K562 (cell line): Measurements from ENCODE around the gene PXN. TPM values are rescaled to one million over a fixed set of nuclear protein-coding genes. Genes with fewer than 3 reads are reported as not detected.

Source experiments
- ARID3A ChIP-seq: IDR thresholded peaks from 2 replicates; pipeline ENCODE4 v1.6.1; 2012; ENCODE audit warnings: low read depth, low read length, improper control_type of control experiment, borderline replicate concordance
- BRD9 ChIP-seq: fragments of 450-650 bp; IDR thresholded peaks from 2 replicates; pipeline ENCODE4 v1.6.1; 2018; ENCODE audit warnings: low read depth; ENCODE audit not compliant: partially characterized antibody
- DPF2 ChIP-seq: fragments of 450-650 bp; IDR thresholded peaks from 2 replicates; pipeline ENCODE4 v1.6.1; 2016
- FOXA3 ChIP-seq, 2 experiments: fragments of 450-650 bp in 1 of 2; sonication (generic) in 1 of 2; formaldehyde crosslinking; IDR thresholded peaks in 1 of 2; conservative IDR thresholded peaks in 1 of 2; 2 replicates each; pipeline versions ENCODE4 v1.4.0 to v1.8.0; 2020 to 2022; ENCODE audit warnings: mild to moderate bottlenecking in 2 of 2, missing genetic modification reagents in 1 of 2
- LARP7 ChIP-seq: fragments of 450-650 bp; IDR thresholded peaks from 2 replicates; pipeline ENCODE4 v1.6.1; 2016
- NONO ChIP-seq, 2 experiments: fragments of 200-400 bp in 1 of 2; fragments of 450-650 bp in 1 of 2; formaldehyde crosslinking in 1 of 2; IDR thresholded peaks; 2 replicates each; pipeline ENCODE4 v1.6.1; 2017; ENCODE audit warnings: low read depth in 2 of 2, mild to moderate bottlenecking in 2 of 2, moderate library complexity in 2 of 2, low read length in 1 of 2
- PHF8 ChIP-seq: fragments of 200-600 bp; sonication (generic); IDR thresholded peaks from 2 replicates; pipeline ENCODE4 v1.6.1; 2012; ENCODE audit warnings: mixed run types, mild to moderate bottlenecking, inconsistent platforms, low read length, moderate library complexity, borderline replicate concordance
- PREB ChIP-seq: sonication (generic); formaldehyde crosslinking; IDR thresholded peaks from 2 replicates; pipeline ENCODE4 v1.8.1; 2023; ENCODE audit warnings: mild to moderate bottlenecking, missing genetic modification reagents
- SNAPC5 ChIP-seq: fragments of 250-450 bp; sonication (Bioruptor Pico); IDR thresholded peaks from 2 replicates; pipeline ENCODE4 v1.8.0; 2021; ENCODE audit warnings: moderate library complexity, mild to moderate bottlenecking, inconsistent platforms
- SOX6 ChIP-seq: fragments of 450-650 bp; IDR thresholded peaks from 2 replicates; pipeline ENCODE4 v1.6.1; 2014; ENCODE audit warnings: mild to moderate bottlenecking
- SRF ChIP-seq, 2 experiments: fragments of 250-450, 450-650 bp in 1 of 2; sonication (Bioruptor Pico) in 1 of 2; sonication (generic) in 1 of 2; formaldehyde crosslinking; IDR thresholded peaks; 2 replicates each; pipeline versions ENCODE4 v1.5.0 to v1.5.1; 2020 to 2022; ENCODE audit warnings: mild to moderate bottlenecking in 1 of 2, missing genetic modification reagents in 1 of 2
- TCFL5 ChIP-seq: fragments of 250-450 bp; sonication (Bioruptor Pico); conservative IDR thresholded peaks from 2 replicates; pipeline ENCODE4 v1.6.1; 2021; ENCODE audit warnings: mild to moderate bottlenecking, moderate library complexity, matching md5 sums
- TSHZ1 ChIP-seq: fragments of 250-450 bp; sonication (Bioruptor Pico); IDR thresholded peaks from 2 replicates; pipeline ENCODE4 v1.4.0; 2020; ENCODE audit warnings: mild to moderate bottlenecking, moderate library complexity
- ZNF592 ChIP-seq: fragments of 450-650 bp; IDR thresholded peaks from 2 replicates; pipeline ENCODE4 v1.6.1; 2017; ENCODE audit warnings: antibody characterized with exemption, mild to moderate bottlenecking
- polyA plus RNA-seq, 8 experiments: library from polyadenylated mRNA; depleted of rRNA in 4 of 8; stranded (reverse) in 5 of 8; unstranded in 3 of 8; fragments of >200 nt; fragmentation: Nextera tagmentation in 2 of 8; fragmentation: Illumina TruSeq in 1 of 8; extraction: Ambion mirVana in 2 of 8; extraction: Trizol in 1 of 8; gene quantifications; 2 replicates each; pipeline versions ENCODE4 v1.2.1 to v1.2.3, GENCODE V29; 2011 to 2014; ENCODE audit warnings: inconsistent platforms in 1 of 8, missing spikeins in 1 of 8
- total RNA-seq, 7 experiments: library from RNA; depleted of rRNA in 6 of 7; stranded (reverse); fragments of >200 nt in 6 of 7; fragmentation: Illumina TruSeq in 2 of 7; extraction: Trizol in 2 of 7; gene quantifications; 2 replicates each; pipeline versions ENCODE4 v1.2.1 to v1.2.3, GENCODE V29; 2011 to 2021; ENCODE audit warnings: low replicate concordance in 1 of 7

Gene PXN
- total and polyA plus RNA-seq, 9 of the 15 experiments (the other 6 are each of a cell fraction or from before 2014, with no cell fraction given): 4.0 to 74.1 (median 18.6) TPM

- no peak for TF ChIP-seq TSHZ1 (CRISPR knock-in tag)
- TF ChIP-seq NONO (IDR thresholded peaks at IDR 0.05; ENCODE audit: low read depth in 2 of 2, low read length in 1 of 2): no peak
- no peak for TF ChIP-seq TCFL5 (CRISPR knock-in tag)
- peak; percentile 50; the same call in 1 of the 2 replicates for TF ChIP-seq ZNF592
- TF ChIP-seq DPF2: 0 out of 2 replicates have a peak, but pooled peaks have one; percentile 52
- peak; percentile 30 for TF ChIP-seq BRD9
- TF ChIP-seq PHF8: peak; percentile 11; the same call in 1 of the 2 replicates
- peak in 1 of 2 experiments; percentile 63; a peak in 1 of 4 replicates for TF ChIP-seq SRF (CRISPR knock-in tag; IDR thresholded peaks at IDR 0.05)
- no peak for TF ChIP-seq SOX6
- no peak for TF ChIP-seq ARID3A
- no peak for TF ChIP-seq PREB (CRISPR knock-in tag)
- TF ChIP-seq SNAPC5 (CRISPR knock-in tag): no peak
- TF ChIP-seq LARP7: no peak
- no peak for TF ChIP-seq FOXA3 (CRISPR knock-in tag; conservative IDR thresholded peaks at IDR 0.05 in 1 of 2, IDR thresholded peaks at IDR 0.05 in 1 of 2)
Measured at GRCh38 chr12:120229487-120230325, 35.8 kb downstream of the PXN start (continued).
